Lower leg skin (tissue), 3 donors: ENCODE measurements around the gene LGALS7.
"Not testable (repeated sequence)": the region's sequence is repeated elsewhere in the genome, so short reads cannot be mapped to it uniquely, and the experiment has no call there.

ENCODE experiments used
- POLR2A ChIP-seq, 2 donors: fragments of 450-650 bp; IDR thresholded peaks; one replicate each; pipeline ENCODE4 v1.6.1; 2016 to 2017; ENCODE audit warnings: antibody characterized with exemption in 2 of 2, mild to moderate bottlenecking in 1 of 2, moderate library complexity in 1 of 2
- TF ChIP-seq, protein P1 (sequence below), 3 donors: fragments of 450-650 bp; IDR thresholded peaks; one replicate each; pipeline ENCODE4 v1.5.1; 2016; ENCODE audit warnings: antibody characterized with exemption in 3 of 3, mild to moderate bottlenecking in 3 of 3, moderate library complexity in 2 of 3

DNA sequence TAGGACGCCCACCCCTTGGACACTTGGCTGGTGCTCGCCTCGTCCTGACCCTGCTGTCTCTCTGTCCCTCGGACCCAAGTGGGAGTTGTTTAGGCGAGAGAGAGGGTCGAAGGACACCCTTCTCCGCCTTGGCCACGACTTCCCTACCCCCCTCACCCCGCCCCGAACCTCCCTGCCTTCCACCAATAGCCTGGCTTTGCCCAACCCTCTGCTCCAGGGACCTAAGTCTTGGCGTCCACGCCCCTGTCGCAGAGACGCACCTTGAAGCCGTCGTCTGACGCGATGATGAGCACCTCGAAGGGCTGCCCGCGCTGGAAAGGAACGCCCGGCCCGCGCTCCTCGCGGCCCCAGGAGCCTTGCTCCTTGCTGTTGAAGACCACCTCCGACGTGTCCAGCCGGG is 1.7 kb downstream of the LGALS7 start:
- TF ChIP-seq, protein P1, sequence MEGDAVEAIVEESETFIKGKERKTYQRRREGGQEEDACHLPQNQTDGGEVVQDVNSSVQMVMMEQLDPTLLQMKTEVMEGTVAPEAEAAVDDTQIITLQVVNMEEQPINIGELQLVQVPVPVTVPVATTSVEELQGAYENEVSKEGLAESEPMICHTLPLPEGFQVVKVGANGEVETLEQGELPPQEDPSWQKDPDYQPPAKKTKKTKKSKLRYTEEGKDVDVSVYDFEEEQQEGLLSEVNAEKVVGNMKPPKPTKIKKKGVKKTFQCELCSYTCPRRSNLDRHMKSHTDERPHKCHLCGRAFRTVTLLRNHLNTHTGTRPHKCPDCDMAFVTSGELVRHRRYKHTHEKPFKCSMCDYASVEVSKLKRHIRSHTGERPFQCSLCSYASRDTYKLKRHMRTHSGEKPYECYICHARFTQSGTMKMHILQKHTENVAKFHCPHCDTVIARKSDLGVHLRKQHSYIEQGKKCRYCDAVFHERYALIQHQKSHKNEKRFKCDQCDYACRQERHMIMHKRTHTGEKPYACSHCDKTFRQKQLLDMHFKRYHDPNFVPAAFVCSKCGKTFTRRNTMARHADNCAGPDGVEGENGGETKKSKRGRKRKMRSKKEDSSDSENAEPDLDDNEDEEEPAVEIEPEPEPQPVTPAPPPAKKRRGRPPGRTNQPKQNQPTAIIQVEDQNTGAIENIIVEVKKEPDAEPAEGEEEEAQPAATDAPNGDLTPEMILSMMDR (IDR thresholded peaks at IDR 0.05): not testable (repeated sequence)
- TF ChIP-seq POLR2A (IDR thresholded peaks at IDR 0.05): not testable (repeated sequence)
